ENCODE results near the gene BRI3.

The BRI3 gene

DNA sequence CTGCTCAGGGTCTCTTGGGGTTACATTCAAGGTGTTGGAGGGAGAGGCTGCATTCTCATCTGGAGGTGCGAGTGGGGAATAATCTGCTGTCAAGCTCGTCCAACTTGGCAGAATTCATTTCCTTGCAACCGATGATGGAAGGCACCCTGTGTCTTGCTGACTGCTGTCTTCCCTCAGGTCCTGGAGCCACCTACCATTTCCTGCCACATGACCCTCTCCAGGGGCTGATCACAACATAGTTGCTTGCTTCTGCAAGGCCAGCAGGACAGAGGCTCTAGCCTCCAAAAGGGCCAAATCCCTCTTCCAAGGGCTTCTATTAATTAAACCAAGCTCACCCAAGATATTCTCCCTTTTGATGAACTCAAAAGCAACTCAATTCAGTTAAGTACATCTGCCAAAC is 14.2 kb upstream of the BRI3 start:
- POLR2A ChIA-PET, result no interaction called here
- DNase-seq, result no peak
- Histone ChIP-seq H3K27me3 (replicated peaks in 2 of 5; ENCODE audit: control insufficient read depth in 4 of 5, insufficient read depth in 5 of 5, low read length in 4 of 5) (no peaks in the 10 kb centered on the region), H3K9me3 (ENCODE audit: control extremely low read depth in 1 of 5, control insufficient read depth in 4 of 5, insufficient read depth in 2 of 5, low read depth in 1 of 5, low read length in 4 of 5) (no peaks in the 10 kb centered on the region), H3K4me3 (ENCODE audit: control insufficient read depth in 1 of 7, extremely low read depth in 1 of 7, insufficient read depth in 4 of 7, low read depth in 2 of 7, low read length in 6 of 7) (no peak overlapping the region), H3K4me1 (ENCODE audit: control extremely low read depth in 1 of 4, control insufficient read depth in 4 of 4, insufficient read depth in 4 of 4, low read length in 3 of 4) (no peaks in the 10 kb centered on the region), H3K36me3 (ENCODE audit: control insufficient read depth in 4 of 4, insufficient read depth in 4 of 4, low read length in 3 of 4) (no peaks in the 10 kb centered on the region), H3K27ac (ENCODE audit: insufficient read depth in 1 of 2, low read depth in 1 of 2, low read length in 2 of 2, poor library complexity in 1 of 2, severe bottlenecking in 2 of 2) (no peak overlapping the region)
- CTCF ChIA-PET, result interaction anchor here (0.8 to 2.2 kb wide), 5 partner anchors 12 to 26 kb away, joined by 3 to 5 read pairs (median 3); no protein-coding TSS in a partner anchor
- WGBS (ENCODE audit: insufficient coverage), result 95% methylated on average over 3 of the region's 3 CpGs

DNA sequence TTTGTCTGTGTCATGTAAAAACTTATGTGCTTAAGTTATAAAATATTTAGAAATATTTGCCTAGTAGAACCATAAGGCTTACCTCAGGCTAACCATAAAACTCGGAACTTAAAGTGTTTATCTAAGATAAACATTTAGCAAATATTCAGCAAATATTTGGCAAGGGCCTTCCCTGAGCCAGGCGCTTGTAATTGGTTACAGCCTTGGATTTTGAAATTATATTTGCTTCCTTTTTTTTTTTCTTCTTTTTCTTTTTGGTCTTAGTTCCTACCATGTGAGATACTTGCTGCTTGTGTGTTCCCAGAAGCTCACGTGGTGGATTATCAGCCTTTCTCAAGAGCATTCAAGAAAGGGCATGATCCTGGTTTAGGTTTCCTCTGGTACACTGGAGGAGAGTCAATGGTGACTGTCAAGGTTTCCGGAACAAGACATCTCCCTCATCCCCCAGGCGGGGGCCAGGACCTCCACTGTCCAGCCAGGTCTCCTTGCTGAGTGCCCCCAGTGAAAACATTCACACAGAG is 5.2 kb upstream of the BRI3 start:
- Histone ChIP-seq H3K9me3 (ENCODE audit: control extremely low read depth in 1 of 5, control insufficient read depth in 4 of 5, insufficient read depth in 2 of 5, low read depth in 1 of 5, low read length in 4 of 5) (no peaks in the 10 kb centered on the region), H3K27me3 (replicated peaks in 2 of 5; ENCODE audit: control insufficient read depth in 4 of 5, insufficient read depth in 5 of 5, low read length in 4 of 5) (no peaks in the 10 kb centered on the region), H3K36me3 (ENCODE audit: control insufficient read depth in 4 of 4, insufficient read depth in 4 of 4, low read length in 3 of 4) (no peaks in the 10 kb centered on the region), H3K4me1 (ENCODE audit: control extremely low read depth in 1 of 4, control insufficient read depth in 4 of 4, insufficient read depth in 4 of 4, low read length in 3 of 4) (peaks cover 0 to 8% (median 7%) of the 10 kb centered on the region in 4 experiments), H3K27ac (ENCODE audit: insufficient read depth in 1 of 2, low read depth in 1 of 2, low read length in 2 of 2, poor library complexity in 1 of 2, severe bottlenecking in 2 of 2) (no peak overlapping the region), H3K4me3 (ENCODE audit: control insufficient read depth in 1 of 7, extremely low read depth in 1 of 7, insufficient read depth in 4 of 7, low read depth in 2 of 7, low read length in 6 of 7) (no peak overlapping the region)
- 83% methylated on average over 1 of the region's 5 CpGs for WGBS (ENCODE audit: insufficient coverage)
- ChIA-PET POLR2A (no interaction called here), CTCF (interaction anchor here (0.6 kb wide), 1 partner anchor 602 kb away, joined by 3 read pairs; the partner anchor contains the start of gene TRRAP)
- DNase-seq, result no peak

DNA sequence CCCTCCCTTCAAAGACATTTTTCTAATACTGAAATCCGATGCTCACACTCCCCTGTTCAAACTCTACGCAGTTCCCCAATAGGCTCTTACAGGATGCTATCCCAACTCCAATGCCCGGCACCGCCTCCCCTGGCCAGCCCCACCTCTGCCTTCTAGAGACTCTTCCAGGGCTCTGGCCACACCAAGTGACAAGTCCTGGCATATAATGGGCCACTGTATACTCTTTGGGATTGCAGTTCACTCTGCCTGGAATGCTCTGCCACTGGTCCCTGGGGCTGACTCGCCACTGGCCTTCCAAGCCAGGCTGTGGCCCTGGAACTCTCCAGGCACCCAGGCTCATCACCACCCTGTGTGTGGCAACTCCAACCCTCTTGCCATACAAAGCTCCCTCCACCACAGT is 3.1 kb upstream of the BRI3 start:
- 100% methylated on average over 2 of the region's 5 CpGs for WGBS (ENCODE audit: insufficient coverage)
- Histone ChIP-seq H3K4me1 (ENCODE audit: control extremely low read depth in 1 of 4, control insufficient read depth in 4 of 4, insufficient read depth in 4 of 4, low read length in 3 of 4) (peaks cover 9 to 23% (median 21%) of the 10 kb centered on the region in 4 experiments), H3K36me3 (ENCODE audit: control insufficient read depth in 4 of 4, insufficient read depth in 4 of 4, low read length in 3 of 4) (no peaks in the 10 kb centered on the region), H3K9me3 (ENCODE audit: control extremely low read depth in 1 of 5, control insufficient read depth in 4 of 5, insufficient read depth in 2 of 5, low read depth in 1 of 5, low read length in 4 of 5) (no peaks in the 10 kb centered on the region), H3K4me3 (ENCODE audit: control insufficient read depth in 1 of 7, extremely low read depth in 1 of 7, insufficient read depth in 4 of 7, low read depth in 2 of 7, low read length in 6 of 7) (no peak overlapping the region), H3K27me3 (replicated peaks in 2 of 5; ENCODE audit: control insufficient read depth in 4 of 5, insufficient read depth in 5 of 5, low read length in 4 of 5) (no peaks in the 10 kb centered on the region), H3K27ac (ENCODE audit: insufficient read depth in 1 of 2, low read depth in 1 of 2, low read length in 2 of 2, poor library complexity in 1 of 2, severe bottlenecking in 2 of 2) (no peak overlapping the region)
- ChIA-PET POLR2A (no interaction called here), CTCF (no interaction called here)
- DNase-seq, result no peak

DNA sequence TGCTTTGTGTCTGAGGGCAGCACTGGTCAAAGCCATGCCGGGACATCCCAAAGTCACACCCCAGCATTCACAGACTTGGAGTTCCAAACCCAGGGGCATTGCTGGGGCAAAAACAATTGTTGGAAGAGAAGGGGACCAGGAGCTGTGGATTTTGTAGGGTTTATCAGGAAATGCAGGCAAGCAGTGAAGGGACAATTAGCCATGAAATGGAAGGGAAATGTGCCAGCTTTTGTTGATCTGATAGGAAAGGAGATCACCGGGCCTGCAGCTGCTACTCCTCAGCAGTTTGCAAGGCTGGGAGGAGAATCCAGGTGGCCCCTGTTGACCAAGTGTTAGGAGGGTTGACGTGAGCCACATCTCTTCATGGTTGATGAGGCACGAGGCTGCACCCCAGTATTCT is 2.5 kb upstream of the BRI3 start:
- CTCF ChIA-PET, result interaction anchor here (1.5 kb wide), 1 partner anchor 11 kb away, joined by 5 read pairs; no protein-coding TSS in a partner anchor
- Histone ChIP-seq H3K36me3 (ENCODE audit: control insufficient read depth in 4 of 4, insufficient read depth in 4 of 4, low read length in 3 of 4) (peaks cover 0 to 2% (median 0%) of the 10 kb centered on the region in 4 experiments), H3K27me3 (replicated peaks in 2 of 5; ENCODE audit: control insufficient read depth in 4 of 5, insufficient read depth in 5 of 5, low read length in 4 of 5) (no peaks in the 10 kb centered on the region), H3K4me1 (ENCODE audit: control extremely low read depth in 1 of 4, control insufficient read depth in 4 of 4, insufficient read depth in 4 of 4, low read length in 3 of 4) (peaks cover 9 to 28% (median 27%) of the 10 kb centered on the region in 4 experiments), H3K27ac (ENCODE audit: insufficient read depth in 1 of 2, low read depth in 1 of 2, low read length in 2 of 2, poor library complexity in 1 of 2, severe bottlenecking in 2 of 2) (no peak overlapping the region), H3K4me3 (ENCODE audit: control insufficient read depth in 1 of 7, extremely low read depth in 1 of 7, insufficient read depth in 4 of 7, low read depth in 2 of 7, low read length in 6 of 7) (no peak overlapping the region), H3K9me3 (ENCODE audit: control extremely low read depth in 1 of 5, control insufficient read depth in 4 of 5, insufficient read depth in 2 of 5, low read depth in 1 of 5, low read length in 4 of 5) (no peaks in the 10 kb centered on the region)
- no peak for DNase-seq
- 90% methylated on average over 4 of the region's 4 CpGs for WGBS (ENCODE audit: insufficient coverage)
- POLR2A ChIA-PET, result no interaction called here

DNA sequence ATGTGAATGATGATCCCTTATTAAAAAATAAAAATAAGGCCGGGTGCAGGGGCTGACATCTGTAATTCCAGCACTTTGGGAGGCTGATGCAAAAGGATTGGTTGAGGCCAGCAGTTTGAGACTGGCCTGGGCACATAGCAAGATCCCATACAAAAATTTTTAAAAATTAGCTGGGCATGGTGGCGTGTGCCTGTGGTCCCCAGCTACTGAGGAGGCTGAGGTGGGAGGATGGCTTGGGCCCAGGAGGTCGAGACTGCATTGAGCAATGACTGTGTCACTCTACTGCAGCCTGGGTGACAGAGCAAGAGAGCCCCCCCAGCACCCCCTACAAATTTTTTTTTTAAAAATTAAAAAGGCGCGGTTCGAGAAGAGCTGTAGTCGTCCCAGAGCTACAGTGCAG is 1.2 kb upstream of the BRI3 start:
- ChIA-PET POLR2A (no interaction called here), CTCF (interaction anchor here (0.9 to 1.5 kb wide), 2 partner anchors 13 to 14 kb away, joined by 4 to 5 read pairs; no protein-coding TSS in a partner anchor)
- Histone ChIP-seq H3K27me3 (replicated peaks in 2 of 5; ENCODE audit: control insufficient read depth in 4 of 5, insufficient read depth in 5 of 5, low read length in 4 of 5) (no peaks in the 10 kb centered on the region), H3K27ac (ENCODE audit: insufficient read depth in 1 of 2, low read depth in 1 of 2, low read length in 2 of 2, poor library complexity in 1 of 2, severe bottlenecking in 2 of 2) (no peak overlapping the region), H3K9me3 (ENCODE audit: control extremely low read depth in 1 of 5, control insufficient read depth in 4 of 5, insufficient read depth in 2 of 5, low read depth in 1 of 5, low read length in 4 of 5) (no peaks in the 10 kb centered on the region), H3K4me1 (ENCODE audit: control extremely low read depth in 1 of 4, control insufficient read depth in 4 of 4, insufficient read depth in 4 of 4, low read length in 3 of 4) (peaks cover 9 to 41% (median 40%) of the 10 kb centered on the region in 4 experiments), H3K36me3 (ENCODE audit: control insufficient read depth in 4 of 4, insufficient read depth in 4 of 4, low read length in 3 of 4) (peaks cover 0 to 8% (median 0%) of the 10 kb centered on the region in 4 experiments), H3K4me3 (ENCODE audit: control insufficient read depth in 1 of 7, extremely low read depth in 1 of 7, insufficient read depth in 4 of 7, low read depth in 2 of 7, low read length in 6 of 7) (peak overlapping the region in 6 of 7 experiments; percentile 69 to 88 (median 72))
- 51% methylated on average over 5 of the region's 7 CpGs for WGBS (ENCODE audit: insufficient coverage)
- DNase-seq, result peak in 1 of 3 donors; percentile 17

DNA sequence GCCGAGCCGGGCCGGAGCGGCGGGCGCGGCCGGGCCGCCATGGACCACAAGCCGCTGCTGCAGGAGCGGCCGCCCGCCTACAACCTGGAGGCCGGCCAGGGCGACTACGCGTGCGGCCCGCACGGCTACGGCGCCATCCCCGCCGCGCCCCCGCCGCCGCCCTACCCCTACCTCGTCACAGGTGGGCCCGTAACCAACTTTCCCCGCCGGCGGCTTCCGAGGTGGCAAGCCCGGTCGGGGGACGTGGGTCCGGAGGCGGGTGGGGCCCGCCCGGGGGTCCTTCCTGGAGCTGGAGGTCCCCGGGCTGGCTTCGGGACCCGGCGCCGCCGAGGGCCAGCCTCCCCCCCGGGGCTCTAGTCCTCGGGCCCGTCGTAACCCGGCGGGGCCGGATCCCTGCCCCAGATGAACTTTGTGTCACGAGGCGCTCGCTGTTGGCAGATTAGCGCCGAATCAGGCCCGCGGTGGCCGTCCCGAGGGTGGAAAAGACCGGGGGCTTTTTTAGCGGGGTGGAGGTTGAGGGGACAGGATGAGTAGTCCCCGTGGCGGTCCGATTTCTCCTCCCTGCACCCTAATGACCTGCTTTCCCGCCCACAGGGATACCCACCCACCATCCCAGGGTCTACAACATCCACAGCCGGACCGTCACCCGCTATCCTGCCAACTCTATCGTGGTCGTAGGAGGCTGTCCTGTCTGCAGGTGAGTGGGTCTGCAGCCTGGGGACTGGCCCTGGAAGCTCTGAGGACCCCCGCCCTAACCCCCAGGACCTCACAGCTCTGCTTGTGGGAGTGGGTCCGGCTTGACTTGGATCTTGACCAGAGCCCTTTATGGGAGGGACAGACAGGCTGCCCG is 496 bp downstream of the BRI3 start:
- Histone ChIP-seq H3K9me3 (ENCODE audit: control extremely low read depth in 1 of 5, control insufficient read depth in 4 of 5, insufficient read depth in 2 of 5, low read depth in 1 of 5, low read length in 4 of 5) (no peaks in the 10 kb centered on the region), H3K36me3 (ENCODE audit: control insufficient read depth in 4 of 4, insufficient read depth in 4 of 4, low read length in 3 of 4) (peaks cover 0 to 9% (median under 1%) of the 10 kb centered on the region in 4 experiments), H3K4me1 (ENCODE audit: control extremely low read depth in 1 of 4, control insufficient read depth in 4 of 4, insufficient read depth in 4 of 4, low read length in 3 of 4) (peaks cover 9 to 56% (median 49%) of the 10 kb centered on the region in 4 experiments), H3K27me3 (replicated peaks in 2 of 5; ENCODE audit: control insufficient read depth in 4 of 5, insufficient read depth in 5 of 5, low read length in 4 of 5) (no peaks in the 10 kb centered on the region), H3K4me3 (ENCODE audit: control insufficient read depth in 1 of 7, extremely low read depth in 1 of 7, insufficient read depth in 4 of 7, low read depth in 2 of 7, low read length in 6 of 7) (peak overlapping the region; percentile 46 to 84 (median 77)), H3K27ac (ENCODE audit: insufficient read depth in 1 of 2, low read depth in 1 of 2, low read length in 2 of 2, poor library complexity in 1 of 2, severe bottlenecking in 2 of 2) (peak overlapping the region in 1 of 2 experiments; percentile 73)
- peak in 1 of 3 donors; percentile 34 for DNase-seq
- CTCF ChIA-PET, result no interaction called here
- 2% methylated on average over 69 of the region's 77 CpGs for WGBS (ENCODE audit: insufficient coverage)
- POLR2A ChIA-PET, result no interaction called here

DNA sequence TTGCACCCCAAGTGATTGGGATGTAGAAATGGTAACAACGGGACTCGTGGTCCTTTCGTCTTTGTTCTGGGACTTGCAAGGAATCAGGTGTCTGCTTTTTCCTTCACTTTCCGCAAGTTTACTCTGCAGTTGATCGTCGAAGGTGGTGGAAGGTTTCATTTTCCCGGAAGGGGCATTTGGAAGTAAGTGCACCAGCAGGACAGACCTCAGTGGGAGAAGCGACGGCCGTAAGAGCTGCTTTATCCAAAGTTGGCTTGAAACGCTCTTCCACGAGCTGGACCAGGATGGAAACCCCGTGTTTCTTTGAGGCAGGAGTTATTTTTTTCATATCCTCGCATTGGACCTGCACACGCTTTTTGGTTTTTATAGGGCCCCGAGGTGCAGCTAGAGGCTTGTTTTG is 1.2 kb downstream of the BRI3 start:
- H3K9me3 ChIP-seq (ENCODE audit: control extremely low read depth in 1 of 5, control insufficient read depth in 4 of 5, insufficient read depth in 2 of 5, low read depth in 1 of 5, low read length in 4 of 5), result no peaks in the 10 kb centered on the region
- H3K27ac ChIP-seq (ENCODE audit: insufficient read depth in 1 of 2, low read depth in 1 of 2, low read length in 2 of 2, poor library complexity in 1 of 2, severe bottlenecking in 2 of 2), result peak overlapping the region in 1 of 2 experiments; percentile 73
- no peaks in the 10 kb centered on the region for H3K27me3 ChIP-seq (replicated peaks in 2 of 5; ENCODE audit: control insufficient read depth in 4 of 5, insufficient read depth in 5 of 5, low read length in 4 of 5)
- peak overlapping the region in 6 of 7 experiments; percentile 59 to 84 (median 78) for H3K4me3 ChIP-seq (ENCODE audit: control insufficient read depth in 1 of 7, extremely low read depth in 1 of 7, insufficient read depth in 4 of 7, low read depth in 2 of 7, low read length in 6 of 7)
- WGBS (ENCODE audit: insufficient coverage), result 76% methylated on average over 9 of the region's 16 CpGs
- no peak for DNase-seq
- POLR2A ChIA-PET, result no interaction called here
- peaks cover 9 to 63% (median 54%) of the 10 kb centered on the region in 4 experiments for H3K4me1 ChIP-seq (ENCODE audit: control extremely low read depth in 1 of 4, control insufficient read depth in 4 of 4, insufficient read depth in 4 of 4, low read length in 3 of 4)
- H3K36me3 ChIP-seq (ENCODE audit: control insufficient read depth in 4 of 4, insufficient read depth in 4 of 4, low read length in 3 of 4), result peaks cover 0 to 12% (median 2%) of the 10 kb centered on the region in 4 experiments
- CTCF ChIA-PET, result interaction anchor here (1.6 kb wide), 1 partner anchor 32 kb away, joined by 4 read pairs; no protein-coding TSS in a partner anchor

Data from common myeloid progenitor, CD34-positive (primary cell).